ENCODE results near the gene AKR1C1.

GRCh38 chr10:4984223-4984622, 21.0 kb downstream of the AKR1C1 start:
- TF ChIP-seq JUND (CRISPR knock-in tag; IDR thresholded peaks at IDR 0.05) (no peak), ZNF558 (CRISPR knock-in tag; IDR thresholded peaks at IDR 0.05; ENCODE audit: borderline replicate concordance) (no peak)

Measured in HepG2 (cell line).